ENCODE data around the gene SPACA6. TPM values are rescaled to one million over a fixed set of nuclear protein-coding genes. Genes with fewer than 3 reads are reported as not detected.
"Not testable (repeated sequence)": the region's sequence is repeated elsewhere in the genome, so short reads cannot be mapped to it uniquely, and the experiment has no call there.

SPACA6 gene
- total RNA-seq, 8 experiments from 2014 or later = 2.6 to 41.8 (median 9.5) TPM

GRCh38 chr19:51668216-51668615 lies 24.9 kb upstream of the SPACA6 start:
- in situ Hi-C loops (cut with MboI; ENCODE audit: low pct_unique_long_range_greater_than_20kb in 2 of 9, low sequenced_read_pairs in 9 of 9, unreplicated experiment in 9 of 9) = loop anchor here in 3 of 9 experiments (25.0 kb wide), 2 partner anchors 181 to 206 kb away; partner anchors contain the start of genes SIGLEC8 (in 2 of the 3) and CEACAM18 (in 1 of the 3)

GRCh38 chr19:51675911-51676565 lies 17.1 kb upstream of the SPACA6 start:
- H3K27ac ChIP-seq; H3K4me1 ChIP-seq (replicated peaks in 1 of 2); in situ Hi-C loops (cut with MboI; ENCODE audit: low pct_unique_long_range_greater_than_20kb in 2 of 9, low sequenced_read_pairs in 9 of 9, unreplicated experiment in 9 of 9); H3K4me3 ChIP-seq: not testable (repeated sequence)
- ATAC-seq (replicated peaks in 6 of 8) = peak in 2 of 8 experiments; percentile 44 to 57
- 20 to 80% (median 47%) methylated on average over 1 to 6 of the region's 7 CpGs; no CpG with 5 or more reads in 2 of the 10 experiments for WGBS, 10 experiments

More at GRCh38 chr19:51668216-51668615, 24.9 kb upstream of the SPACA6 start:
- Histone ChIP-seq H3K4me1 (replicated peaks in 1 of 2) (no peaks in the 10 kb centered on the region), H3K4me3 (no peak overlapping the region), H3K27ac (no peak overlapping the region)
- 38 to 90% (median 63%) methylated on average over 1 to 3 of the region's 3 CpGs for WGBS, 10 experiments
- no peak for ATAC-seq (replicated peaks in 6 of 8)

GRCh38 chr19:51676566-51677083 lies 16.5 kb upstream of the SPACA6 start:
- no peak for ATAC-seq (replicated peaks in 6 of 8)
- no peaks in the 10 kb centered on the region for H3K4me1 ChIP-seq (replicated peaks in 1 of 2)
- no peak overlapping the region for H3K27ac ChIP-seq
- no peak overlapping the region for H3K4me3 ChIP-seq
- WGBS, 10 experiments = 0 to 84% (median 80%) methylated on average over 1 to 7 of the region's 11 CpGs; no CpG with 5 or more reads in 5 of the 10 experiments
- in situ Hi-C loops (cut with MboI; ENCODE audit: low pct_unique_long_range_greater_than_20kb in 2 of 9, low sequenced_read_pairs in 9 of 9, unreplicated experiment in 9 of 9) = no loop called here

- no peak for ATAC-seq (replicated peaks in 6 of 8)
- Histone ChIP-seq H3K27ac (no peak overlapping the region), H3K4me3 (no peak overlapping the region), H3K4me1 (replicated peaks in 1 of 2) (no peaks in the 10 kb centered on the region)
- in situ Hi-C loops (cut with MboI; ENCODE audit: low pct_unique_long_range_greater_than_20kb in 2 of 9, low sequenced_read_pairs in 9 of 9, unreplicated experiment in 9 of 9) = no loop called here
- WGBS, 10 experiments = 62 to 100% (median 100%) methylated on average over 1 of the region's 1 CpG
Observed at GRCh38 chr19:51680474-51680873, 12.7 kb upstream of the SPACA6 start.

- ATAC-seq (replicated peaks in 6 of 8) = peak in 5 of 8 experiments; percentile 18 to 96 (median 90)
- H3K4me1 ChIP-seq (replicated peaks in 1 of 2) = no peaks in the 10 kb centered on the region
Observed at GRCh38 chr19:51681286-51681941, 11.7 kb upstream of the SPACA6 start.

GRCh38 chr19:51686171-51686570 lies 7.0 kb upstream of the SPACA6 start:
- no peak for ATAC-seq (replicated peaks in 6 of 8)
- in situ Hi-C loops (cut with MboI; ENCODE audit: low pct_unique_long_range_greater_than_20kb in 2 of 9, low sequenced_read_pairs in 9 of 9, unreplicated experiment in 9 of 9) = no loop called here
- peaks cover 0 to 2% of the 10 kb centered on the region in 2 donors for H3K4me1 ChIP-seq (replicated peaks in 1 of 2)

More at GRCh38 chr19:51681286-51681941, 11.7 kb upstream of the SPACA6 start:
- in situ Hi-C loops (cut with MboI; ENCODE audit: low pct_unique_long_range_greater_than_20kb in 2 of 9, low sequenced_read_pairs in 9 of 9, unreplicated experiment in 9 of 9) = no loop called here
- 53 to 86% (median 70%) methylated on average over 1 to 3 of the region's 3 CpGs; no CpG with 5 or more reads in 2 of the 10 experiments for WGBS, 10 experiments
- Histone ChIP-seq H3K4me3 (no peak overlapping the region), H3K27ac (no peak overlapping the region)

GRCh38 chr19:51687791-51688670 lies 5.1 kb upstream of the SPACA6 start:
- peak overlapping the region; percentile 51 to 97 (median 76) for H3K4me3 ChIP-seq
- 0 to 22% (median 0%) methylated on average over 1 to 11 of the region's 22 CpGs; no CpG with 5 or more reads in 4 of the 10 experiments for WGBS, 10 experiments
- H3K27ac ChIP-seq = peak overlapping the region; percentile 86 to 94
- peaks cover 8 to 12% of the 10 kb centered on the region in 2 donors for H3K4me1 ChIP-seq (replicated peaks in 1 of 2)
- peak; percentile 22 to 36 (median 26) for ATAC-seq (replicated peaks in 6 of 8)
- in situ Hi-C loops (cut with MboI; ENCODE audit: low pct_unique_long_range_greater_than_20kb in 2 of 9, low sequenced_read_pairs in 9 of 9, unreplicated experiment in 9 of 9) = no loop called here

More at GRCh38 chr19:51686171-51686570, 7.0 kb upstream of the SPACA6 start:
- Histone ChIP-seq H3K27ac (no peak overlapping the region), H3K4me3 (no peak overlapping the region)
- 20 to 89% (median 54%) methylated on average over 1 to 2 of the region's 2 CpGs; no CpG with 5 or more reads in 6 of the 10 experiments for WGBS, 10 experiments

- peak; percentile 64 to 76 (median 72) for ATAC-seq (replicated peaks in 6 of 8)
- in situ Hi-C loops (cut with MboI; ENCODE audit: low pct_unique_long_range_greater_than_20kb in 2 of 9, low sequenced_read_pairs in 9 of 9, unreplicated experiment in 9 of 9) = no loop called here
- WGBS, 10 experiments = 0 to 4% (median 1%) methylated on average over 1 to 7 of the region's 63 CpGs; no CpG with 5 or more reads in 4 of the 10 experiments
- Histone ChIP-seq H3K4me3 (peak overlapping the region; percentile 51 to 97 (median 76)), H3K4me1 (replicated peaks in 1 of 2) (peaks cover 8 to 12% of the 10 kb centered on the region in 2 donors), H3K27ac (peak overlapping the region; percentile 86 to 94)
Observed at GRCh38 chr19:51688671-51689571, 4.2 kb upstream of the SPACA6 start.

- peaks cover 8 to 12% of the 10 kb centered on the region in 2 donors for H3K4me1 ChIP-seq (replicated peaks in 1 of 2)
- peak in 7 of 8 experiments; percentile 0 to 6 (median 2) for ATAC-seq (replicated peaks in 6 of 8)
- in situ Hi-C loops (cut with MboI; ENCODE audit: low pct_unique_long_range_greater_than_20kb in 2 of 9, low sequenced_read_pairs in 9 of 9, unreplicated experiment in 9 of 9) = no loop called here
- WGBS, 10 experiments = 0% methylated on average over 1 of the region's 21 CpGs; no CpG with 5 or more reads in 9 of the 10 experiments
- peak overlapping the region; percentile 86 to 94 for H3K27ac ChIP-seq
- peak overlapping the region; percentile 51 to 97 (median 76) for H3K4me3 ChIP-seq
Observed at GRCh38 chr19:51689751-51690453, 3.2 kb upstream of the SPACA6 start.

- Histone ChIP-seq H3K27ac (peak overlapping the region; percentile 86 to 94), H3K4me3 (peak overlapping the region; percentile 51 to 97 (median 76)), H3K4me1 (replicated peaks in 1 of 2) (peaks cover 8 to 12% of the 10 kb centered on the region in 2 donors)
- WGBS, 10 experiments = 0% methylated on average over 3 of the region's 21 CpGs; no CpG with 5 or more reads in 9 of the 10 experiments
- ATAC-seq (replicated peaks in 6 of 8) = peak; percentile 2 to 49 (median 39)
- in situ Hi-C loops (cut with MboI; ENCODE audit: low pct_unique_long_range_greater_than_20kb in 2 of 9, low sequenced_read_pairs in 9 of 9, unreplicated experiment in 9 of 9) = no loop called here
Observed at GRCh38 chr19:51690454-51691073, 2.6 kb upstream of the SPACA6 start.
